Kidney epithelial cell (primary cell): ENCODE results near the gene FUT9. TPM values are rescaled to one million over a fixed set of nuclear protein-coding genes. Genes with fewer than 3 reads are reported as not detected.

Source experiments
- DNase-seq: peaks from one replicate; pipeline ENCODE4 v3.0.0-alpha.2; 2010; ENCODE audit warnings: low read depth
- H3K27me3 ChIP-seq: 2 replicates; pipeline ENCODE4 v1.6.0; 2011; ENCODE audit warnings: low read length; ENCODE audit not compliant: control insufficient read depth, insufficient read depth
- H3K36me3 ChIP-seq: 2 replicates; pipeline ENCODE4 v1.5.1; 2011; ENCODE audit warnings: low read length; ENCODE audit not compliant: control insufficient read depth, insufficient read depth
- H3K4me3 ChIP-seq: 2 replicates; pipeline ENCODE4 v1.5.1; 2011; ENCODE audit warnings: low read depth, mild to moderate bottlenecking, control low read depth, low read length
- CTCF ChIP-seq: IDR thresholded peaks from 2 replicates; pipeline ENCODE4 v1.5.1; 2011; ENCODE audit warnings: mild to moderate bottlenecking, moderate library complexity, low read length, control low read depth, inconsistent platforms; ENCODE audit not compliant: insufficient read depth, poor library complexity, severe bottlenecking
- total RNA-seq: library from RNA; depleted of rRNA; stranded (reverse); fragments of >200 nt; gene quantifications from 2 replicates; pipeline ENCODE4 v1.2.3, GENCODE V29; 2015

FUT9 gene
- total RNA-seq, 1 donor from 2014 or later, result 1.8 TPM

GRCh38 chr6:96099069-96099468, 83.3 kb downstream of the FUT9 start:
- H3K4me3 ChIP-seq, result no peak overlapping the region
- TF ChIP-seq CTCF, result no peak
- DNase-seq, result no peak

GRCh38 chr6:96101564-96101963, 85.8 kb downstream of the FUT9 start:
- no peak for TF ChIP-seq CTCF
- H3K27me3 ChIP-seq, result no peaks in the 10 kb centered on the region
- H3K4me3 ChIP-seq, result no peak overlapping the region
- H3K36me3 ChIP-seq, result no peaks in the 10 kb centered on the region
- no peak for DNase-seq

More at GRCh38 chr6:96099069-96099468, 83.3 kb downstream of the FUT9 start:
- Histone ChIP-seq H3K36me3 (no peaks in the 10 kb centered on the region), H3K27me3 (no peaks in the 10 kb centered on the region)

DNA sequence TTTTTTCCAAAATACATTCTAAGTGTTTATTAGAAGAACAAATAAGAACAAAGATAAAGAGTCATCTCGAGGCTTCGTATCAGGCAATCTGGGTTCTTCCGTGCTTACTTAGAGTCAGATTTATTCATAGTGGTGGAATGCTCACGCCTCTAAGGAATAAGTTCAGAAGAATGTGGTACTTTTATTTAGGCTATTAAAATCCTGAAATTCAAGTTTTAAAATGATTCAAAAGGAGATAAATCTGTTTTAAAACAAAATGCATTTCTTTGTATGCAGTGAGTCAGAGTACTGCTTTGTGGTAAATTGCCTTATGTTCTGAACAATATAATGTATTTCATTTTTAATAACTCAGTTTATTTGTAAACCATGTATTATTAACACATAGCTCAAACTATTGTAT, 89.1 kb downstream of the FUT9 start:
- no peak for TF ChIP-seq CTCF
- no peaks in the 10 kb centered on the region for H3K36me3 ChIP-seq
- H3K27me3 ChIP-seq, result no peaks in the 10 kb centered on the region
- DNase-seq, result no peak
- H3K4me3 ChIP-seq, result no peak overlapping the region

DNA sequence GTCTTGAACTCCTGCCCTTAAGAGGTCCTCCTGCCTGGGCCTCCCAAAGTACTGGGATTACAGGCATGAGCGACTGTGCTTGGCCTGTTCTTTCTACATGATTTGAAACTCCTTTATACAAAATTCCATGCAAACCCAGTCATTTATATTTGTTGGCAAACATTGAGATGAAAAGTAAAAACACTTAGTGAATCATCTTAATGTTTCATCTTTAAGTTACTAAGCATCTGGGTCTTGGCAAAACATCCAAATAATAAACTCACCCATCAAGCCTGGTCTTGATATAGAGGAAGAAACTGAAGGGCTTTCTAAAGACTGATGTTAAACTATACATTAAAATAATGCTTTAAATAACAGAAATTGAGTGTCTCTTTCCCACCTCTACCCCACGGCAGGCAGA, 95.1 kb downstream of the FUT9 start:
- Histone ChIP-seq H3K27me3 (no peaks in the 10 kb centered on the region), H3K36me3 (no peaks in the 10 kb centered on the region), H3K4me3 (no peak overlapping the region)
- TF ChIP-seq CTCF, result no peak
- DNase-seq, result no peak

DNA sequence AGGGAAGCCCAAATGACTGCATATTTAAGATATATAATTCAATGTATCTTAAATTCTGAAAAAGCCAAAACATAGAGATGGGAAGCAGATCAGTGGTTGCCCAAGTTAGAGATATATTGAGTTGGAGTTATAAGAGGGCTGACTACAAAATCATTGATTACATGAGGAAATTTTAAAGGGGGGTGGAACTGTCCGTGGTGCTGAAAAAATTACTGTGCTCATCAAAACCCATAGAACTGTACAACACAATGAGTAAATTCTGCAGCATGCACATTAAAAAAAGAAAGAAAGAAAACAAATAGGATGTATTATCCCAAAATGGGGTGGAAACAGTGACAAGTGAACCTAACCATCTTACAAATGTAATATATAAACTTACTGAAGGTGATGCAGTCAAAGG, 100.9 kb downstream of the FUT9 start:
- Histone ChIP-seq H3K27me3 (no peaks in the 10 kb centered on the region), H3K4me3 (no peak overlapping the region), H3K36me3 (no peaks in the 10 kb centered on the region)
- no peak for TF ChIP-seq CTCF
- no peak for DNase-seq

DNA sequence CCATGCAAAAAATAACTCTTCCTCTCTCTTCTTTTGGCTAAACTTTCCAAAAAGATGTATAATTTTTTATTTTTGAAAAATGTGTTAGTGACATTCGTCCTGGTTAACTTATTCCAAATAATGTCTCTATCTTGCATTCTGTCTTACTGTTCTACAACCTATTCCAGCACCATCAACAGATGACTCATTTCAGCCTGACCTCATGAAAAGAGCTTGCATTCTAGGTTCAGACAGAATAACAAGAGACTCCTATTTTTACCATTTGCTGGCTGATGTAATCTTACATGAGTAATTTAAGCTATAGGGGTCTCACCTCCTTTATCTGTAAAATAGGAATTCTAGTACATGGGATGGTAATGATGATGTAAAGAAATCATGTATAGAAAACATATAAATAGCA, 109.0 kb downstream of the FUT9 start:
- no peaks in the 10 kb centered on the region for H3K36me3 ChIP-seq
- H3K27me3 ChIP-seq, result no peaks in the 10 kb centered on the region
- TF ChIP-seq CTCF, result no peak
- H3K4me3 ChIP-seq, result no peak overlapping the region
- peak; percentile 50 for DNase-seq
